ENCODE measurements around the gene FLRT2. TPM values are rescaled to one million over a fixed set of nuclear protein-coding genes. Genes with fewer than 3 reads are reported as not detected.

FLRT2 gene
- total and polyA plus RNA-seq, 2 of the 4 experiments (the other 2 are of a cell fraction) = 10.2 to 13.1 TPM

GRCh38 chr14:85542623-85543022 lies 12.7 kb downstream of the FLRT2 start:
- no peak overlapping the region for H4K5ac ChIP-seq (ENCODE audit: low read depth, low read length)
- H3K23ac ChIP-seq (ENCODE audit: low read depth, low read length) = no peak overlapping the region
- no peaks in the 10 kb centered on the region; the same call in 1 of the 2 replicates for H4K20me1 ChIP-seq (ENCODE audit: insufficient read depth, low read length)
- no peak overlapping the region for H3K4ac ChIP-seq (ENCODE audit: low read depth, low read length)
- peaks cover 14 to 28% of the 10 kb centered on the region in 2 experiments for H3K79me1 ChIP-seq (ENCODE audit: low read depth in 1 of 2, low read length in 2 of 2)
- ChIA-PET POLR2A (ENCODE audit: unreplicated experiment) (no interaction called here), CTCF (interaction anchor here (0.7 kb wide), 1 partner anchor 452 kb away, joined by 3 read pairs; no protein-coding TSS in a partner anchor)
- in situ Hi-C loops (cut with MboI; ENCODE audit: low sequenced_read_pairs) = loop anchor here (25.0 kb wide), 1 partner anchor 495 kb away; no protein-coding TSS in a partner anchor
- H2BK120ac ChIP-seq (ENCODE audit: low read depth, low read length) = no peak overlapping the region
- H3K14ac ChIP-seq (replicated peaks; ENCODE audit: low read depth, low read length) = no peak overlapping the region
- H3K4me1 ChIP-seq (ENCODE audit: control insufficient read depth, insufficient read depth, low read length) = no peaks in the 10 kb centered on the region; the same call in 1 of the 2 replicates
- ATAC-seq (ENCODE audit: low read depth) (no peak), DNase-seq (no peak)
- intact Hi-C loops (cut with micrococcal nuclease) = no loop called here
- H2BK5ac ChIP-seq (ENCODE audit: low read depth, low read length, poor library complexity, severe bottlenecking) = no peak overlapping the region
- no peaks in the 10 kb centered on the region for H3K9me1 ChIP-seq (ENCODE audit: insufficient read depth, low read length)
- no peak overlapping the region for H3K56ac ChIP-seq (ENCODE audit: extremely low read depth, insufficient read depth, low read length)
- TF ChIP-seq RFX5 (IDR thresholded peaks at IDR 0.05; ENCODE audit: low read depth, low read length) = no peak
- no peak for TF ChIP-seq MAZ (IDR thresholded peaks at IDR 0.05; ENCODE audit: borderline replicate concordance, low read depth, low read length)
- TF ChIP-seq POLR2A (IDR thresholded peaks at IDR 0.05; ENCODE audit: low read depth, low read length) = no peak
- TF ChIP-seq ELK1 (IDR thresholded peaks at IDR 0.05; ENCODE audit: borderline replicate concordance, low read depth, low read length) = no peak
- no peak for TF ChIP-seq CEBPB (IDR thresholded peaks at IDR 0.05; ENCODE audit: low read depth, low read length)
- no peak for TF ChIP-seq CHD1 (IDR thresholded peaks at IDR 0.05; ENCODE audit: low read depth, low read length)
- no peak for TF ChIP-seq CTCF (conservative IDR thresholded peaks at IDR 0.05; ENCODE audit: low read depth, low read length)
- no peak for TF ChIP-seq SMC3 (IDR thresholded peaks at IDR 0.05; ENCODE audit: low read depth, low read length)
- TF ChIP-seq MXI1 (IDR thresholded peaks at IDR 0.05; ENCODE audit: borderline replicate concordance, low read depth, low read length) = no peak
- TF ChIP-seq NFE2L2 (IDR thresholded peaks at IDR 0.05; ENCODE audit: low read depth, low read length) = no peak
- TF ChIP-seq BHLHE40 (IDR thresholded peaks at IDR 0.05; ENCODE audit: low read depth, low read length) = no peak
- TF ChIP-seq RCOR1 (IDR thresholded peaks at IDR 0.05; ENCODE audit: insufficient replicate concordance, low read length) = no peak
- TF ChIP-seq RAD21 (IDR thresholded peaks at IDR 0.05; ENCODE audit: low read length) = no peak
- TF ChIP-seq USF2 (IDR thresholded peaks at IDR 0.05; ENCODE audit: low read depth, low read length) = no peak
- TF ChIP-seq FOS (IDR thresholded peaks at IDR 0.05; ENCODE audit: low read depth, low read length) = no peak
- TF ChIP-seq MAFK (IDR thresholded peaks at IDR 0.05; ENCODE audit: low read depth, low read length) = no peak
- no peak overlapping the region for H2AK9ac ChIP-seq (replicated peaks; ENCODE audit: low read depth, low read length, poor library complexity)
- no TSS peak for BruUV-seq (replicated peaks)
- H2BK15ac ChIP-seq (ENCODE audit: low read depth, low read length) = no peak overlapping the region
- H3K18ac ChIP-seq (ENCODE audit: low read depth, low read length) = no peak overlapping the region
- no peaks in the 10 kb centered on the region for H3K9me3 ChIP-seq (ENCODE audit: control insufficient read depth, insufficient read depth, low read length)
- H3K9ac ChIP-seq (ENCODE audit: low read depth, low read length) = no peak overlapping the region
- peaks cover 8% of the 10 kb centered on the region for H3K36me3 ChIP-seq (ENCODE audit: control insufficient read depth, insufficient read depth, low read length)
- no peak overlapping the region for H4K8ac ChIP-seq (ENCODE audit: low read depth in 2 of 2, low read length in 2 of 2)
- 78% methylated on average over 4 of the region's 5 CpGs; no CpG with 5 or more reads in 1 of the 2 experiments for WGBS, 2 experiments (ENCODE audit: extremely low coverage in 2 of 2, insufficient read length in 1 of 2)
- no peak overlapping the region for H3K4me2 ChIP-seq (ENCODE audit: low read depth, low read length)
- dilution Hi-C loops (cut with HindIII; ENCODE audit: low sequenced_read_pairs, unreplicated experiment) = no loop called here
- no peak overlapping the region for H2AFZ ChIP-seq (replicated peaks; ENCODE audit: low read length, poor library complexity)
- no peak overlapping the region for H2AK5ac ChIP-seq (ENCODE audit: low read depth, low read length)
- no peak overlapping the region for H3K4me3 ChIP-seq (ENCODE audit: insufficient read depth, low read depth, low read length)
- no peaks in the 10 kb centered on the region for H3K27me3 ChIP-seq (ENCODE audit: control insufficient read depth, insufficient read depth, low read length)
- no peak overlapping the region for H2BK20ac ChIP-seq (ENCODE audit: low read depth, low read length)
- no peak overlapping the region for H3K27ac ChIP-seq (ENCODE audit: insufficient read depth, low read length)
- H4K91ac ChIP-seq (ENCODE audit: insufficient read depth, low read depth, low read length) = no peak overlapping the region
